GM23248 (cell line): Measurements from ENCODE around the gene SPATA9. TPM values are rescaled to one million over a fixed set of nuclear protein-coding genes. Genes with fewer than 3 reads are reported as not detected.
"Not testable (repeated sequence)": the region's sequence is repeated elsewhere in the genome, so short reads cannot be mapped to it uniquely, and the experiment has no call there.

Experiments
- DNase-seq: peaks from one replicate; pipeline ENCODE4 v3.0.0-alpha.2; 2015
- H2AFZ ChIP-seq: fragments of 200-600 bp; sonication (generic); 2 replicates; pipeline ENCODE4 v1.6.1; 2016; ENCODE audit warnings: antibody characterized with exemption
- H3F3A ChIP-seq: fragments of 200-600 bp; sonication (generic); 2 replicates; pipeline ENCODE4 v1.6.1; 2016; ENCODE audit warnings: mild to moderate bottlenecking, antibody characterized with exemption, mixed run types; ENCODE audit not compliant: insufficient read depth
- H3K27ac ChIP-seq: fragments of 200-600 bp; sonication (generic); 2 replicates; pipeline ENCODE4 v1.5.1; 2016; ENCODE audit warnings: mild to moderate bottlenecking
- H3K27me3 ChIP-seq: fragments of 200-600 bp; sonication (generic); replicated peaks from 2 replicates; pipeline ENCODE4 v1.6.1; 2016; ENCODE audit warnings: mild to moderate bottlenecking; ENCODE audit not compliant: insufficient read depth
- H3K36me3 ChIP-seq: fragments of 200-600 bp; sonication (generic); 2 replicates; pipeline ENCODE4 v1.6.1; 2016; ENCODE audit warnings: low read depth, mild to moderate bottlenecking
- H3K4me1 ChIP-seq: fragments of 200-600 bp; sonication (generic); 2 replicates; pipeline ENCODE4 v1.6.1; 2016; ENCODE audit warnings: mild to moderate bottlenecking; ENCODE audit not compliant: insufficient read depth
- H3K4me2 ChIP-seq: fragments of 200-600 bp; sonication (generic); one replicate; pipeline ENCODE4 v1.6.1; 2016; ENCODE audit warnings: mild to moderate bottlenecking; ENCODE audit not compliant: unreplicated experiment
- H3K4me3 ChIP-seq: fragments of 200-600 bp; sonication (generic); 2 replicates; pipeline ENCODE4 v1.5.1; 2016; ENCODE audit warnings: mild to moderate bottlenecking
- H3K79me2 ChIP-seq: fragments of 200-600 bp; sonication (generic); 2 replicates; pipeline ENCODE4 v1.6.1; 2016; ENCODE audit warnings: mild to moderate bottlenecking; ENCODE audit not compliant: insufficient read depth
- H3K9ac ChIP-seq: fragments of 200-600 bp; sonication (generic); 2 replicates; pipeline ENCODE4 v1.6.1; 2016; ENCODE audit warnings: mild to moderate bottlenecking
- H3K9me2 ChIP-seq: fragments of 200-600 bp; sonication (generic); 2 replicates; pipeline ENCODE4 v1.6.1; 2016; ENCODE audit warnings: mixed run types, mild to moderate bottlenecking, moderate library complexity; ENCODE audit not compliant: insufficient read depth
- H3K9me3 ChIP-seq: fragments of 200-600 bp; sonication (generic); one replicate; pipeline ENCODE4 v1.6.1; 2017; ENCODE audit warnings: low read depth
- H4K20me1 ChIP-seq: fragments of 200-600 bp; sonication (generic); 2 replicates; pipeline ENCODE4 v1.6.0; 2016; ENCODE audit not compliant: insufficient read depth
- EZH2 ChIP-seq: fragments of 200-600 bp; sonication (generic); IDR thresholded peaks from 2 replicates; pipeline ENCODE4 v1.6.1; 2018; ENCODE audit warnings: antibody characterized with exemption, mild to moderate bottlenecking; ENCODE audit not compliant: insufficient read depth, poor library complexity, severe bottlenecking
- EZH2phosphoT487 ChIP-seq: fragments of 200-600 bp; sonication (generic); IDR thresholded peaks from 2 replicates; pipeline ENCODE4 v1.6.1; 2018; ENCODE audit warnings: antibody characterized with exemption, moderate library complexity, mild to moderate bottlenecking, low read depth; ENCODE audit not compliant: insufficient read depth
- WGBS, 2 experiments: methylation state at CpG; one replicate each; pipeline ENCODE4 v1.1.6; 2015 to 2017; ENCODE audit warnings: low lambda C conversion rate in 2 of 2, low coverage in 1 of 2; ENCODE audit errors: missing lambda C conversion rate in 2 of 2; 5-methylcytosine and 5-hydroxymethylcytosine counted together
- in situ Hi-C: fragments of 300-500 bp; cut with MboI; formaldehyde crosslinking; loops from 2 replicates; pipeline ENCODE4 v1.15.0; 2020
- polyA plus RNA-seq: library from polyadenylated mRNA; unstranded; fragments of >200 nt; fragmentation: Nextera tagmentation; extraction: Ambion mirVana; gene quantifications from 2 replicates; pipeline ENCODE4 v1.2.1, GENCODE V29; 2016
- total RNA-seq: library from RNA; depleted of rRNA; stranded (reverse); fragments of >200 nt; shearing (Covaris generic); gene quantifications from 2 replicates; pipeline ENCODE4 v1.2.3, GENCODE V29; 2014

The SPATA9 gene
- total and polyA plus RNA-seq, 2 experiments from 2014 or later, result 0.22 to 0.96 TPM

GRCh38 chr5:95634081-95634480 lies 48.7 kb downstream of the SPATA9 start:
- H3K79me2 ChIP-seq, result no peaks in the 10 kb centered on the region
- DNase-seq, result no peak
- in situ Hi-C loops, result no loop called here
- H3F3A ChIP-seq, result peaks cover 6% of the 10 kb centered on the region; the same call in 1 of the 2 replicates
- H3K27me3 ChIP-seq, result no peaks in the 10 kb centered on the region
- no peak for TF ChIP-seq EZH2phosphoT487
- TF ChIP-seq EZH2, result no peak
- H3K4me1 ChIP-seq, result peaks cover 16% of the 10 kb centered on the region
- H3K36me3 ChIP-seq, result no peaks in the 10 kb centered on the region
- H3K9me3 ChIP-seq, result no peaks in the 10 kb centered on the region
- H2AFZ ChIP-seq, result no peak overlapping the region
- H3K27ac ChIP-seq, result no peak overlapping the region
- no peak overlapping the region for H3K4me3 ChIP-seq
- H4K20me1 ChIP-seq, result no peaks in the 10 kb centered on the region
- H3K9me2 ChIP-seq, result no peaks in the 10 kb centered on the region
- no peak overlapping the region for H3K4me2 ChIP-seq
- H3K9ac ChIP-seq, result no peak overlapping the region
- 89 to 94% methylated on average over 3 of the region's 3 CpGs for WGBS, 2 experiments

- 94 to 95% methylated on average over 3 of the region's 3 CpGs for WGBS, 2 experiments
- in situ Hi-C loops, result no loop called here
Observed at GRCh38 chr5:95633671-95634070, 49.1 kb downstream of the SPATA9 start.

GRCh38 chr5:95632942-95633341 lies 49.8 kb downstream of the SPATA9 start:
- H3K9ac ChIP-seq, DNase-seq, H3K4me3 ChIP-seq, H3K4me2 ChIP-seq, H3K27me3 ChIP-seq, in situ Hi-C loops, H3F3A ChIP-seq, H3K27ac ChIP-seq, H2AFZ ChIP-seq, H3K9me3 ChIP-seq, H3K9me2 ChIP-seq, H4K20me1 ChIP-seq, H3K36me3 ChIP-seq, H3K79me2 ChIP-seq: not testable (repeated sequence)
- peaks cover 16% of the 10 kb centered on the region for H3K4me1 ChIP-seq
- WGBS, 2 experiments, result 94 to 96% methylated on average over 2 of the region's 2 CpGs

More at GRCh38 chr5:95633671-95634070, 49.1 kb downstream of the SPATA9 start:
- TF ChIP-seq EZH2phosphoT487 (no peak), EZH2 (no peak)
- no peak overlapping the region for H3K4me3 ChIP-seq
- H3K27me3 ChIP-seq, result no peaks in the 10 kb centered on the region
- H3K9me3 ChIP-seq, result no peaks in the 10 kb centered on the region
- DNase-seq, result no peak
- no peaks in the 10 kb centered on the region for H3K36me3 ChIP-seq
- no peak overlapping the region for H2AFZ ChIP-seq
- peaks cover 6% of the 10 kb centered on the region; the same call in 1 of the 2 replicates for H3F3A ChIP-seq
- H3K4me1 ChIP-seq, result peaks cover 16% of the 10 kb centered on the region
- H3K79me2 ChIP-seq, result no peaks in the 10 kb centered on the region
- no peak overlapping the region for H3K9ac ChIP-seq
- no peak overlapping the region for H3K27ac ChIP-seq
- H3K9me2 ChIP-seq, result no peaks in the 10 kb centered on the region
- H3K4me2 ChIP-seq, result no peak overlapping the region
- no peaks in the 10 kb centered on the region for H4K20me1 ChIP-seq

GRCh38 chr5:95631991-95632675 lies 50.7 kb downstream of the SPATA9 start:
- WGBS, 2 experiments, result 71% methylated on average over 4 of the region's 4 CpGs
- Histone ChIP-seq H3F3A (peaks cover 6% of the 10 kb centered on the region; the same call in 1 of the 2 replicates), H3K79me2 (no peaks in the 10 kb centered on the region), H2AFZ (peak overlapping the region; percentile 53), H3K4me2 (no peak overlapping the region), H4K20me1 (no peaks in the 10 kb centered on the region), H3K27ac (peak overlapping the region; percentile 34), H3K9me2 (no peaks in the 10 kb centered on the region), H3K4me1 (peaks cover 16% of the 10 kb centered on the region), H3K4me3 (no peak overlapping the region), H3K9me3 (no peaks in the 10 kb centered on the region), H3K9ac (no peak overlapping the region), H3K27me3 (no peaks in the 10 kb centered on the region), H3K36me3 (no peaks in the 10 kb centered on the region)
- in situ Hi-C loops, result no loop called here
- TF ChIP-seq EZH2phosphoT487 (no peak), EZH2 (no peak)
- DNase-seq, result peak; percentile 72
